ENCODE results near the gene CDC37.

DNA sequence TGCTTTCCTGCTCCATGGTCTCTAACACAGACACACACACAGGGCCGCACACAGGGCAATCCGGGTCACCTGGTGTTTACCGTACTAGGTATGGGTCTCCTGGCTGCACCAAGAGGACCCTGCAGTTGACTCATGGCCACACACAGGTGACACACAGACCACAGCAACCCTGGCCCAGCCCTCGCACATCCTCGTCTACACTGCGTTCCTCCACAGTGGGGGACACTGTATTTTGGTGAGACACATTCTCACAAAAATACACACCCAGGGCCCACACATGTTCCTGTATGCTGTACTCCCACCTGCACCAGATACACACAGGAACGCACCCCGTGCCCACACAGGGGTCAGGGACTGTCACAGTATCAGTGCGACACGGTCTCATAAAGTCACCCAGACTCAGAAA, 29.8 kb upstream of the CDC37 start:
- TF ChIP-seq EZH2 (IDR thresholded peaks at IDR 0.05; ENCODE audit: low read length), result no peak
- TF ChIP-seq, protein P1, sequence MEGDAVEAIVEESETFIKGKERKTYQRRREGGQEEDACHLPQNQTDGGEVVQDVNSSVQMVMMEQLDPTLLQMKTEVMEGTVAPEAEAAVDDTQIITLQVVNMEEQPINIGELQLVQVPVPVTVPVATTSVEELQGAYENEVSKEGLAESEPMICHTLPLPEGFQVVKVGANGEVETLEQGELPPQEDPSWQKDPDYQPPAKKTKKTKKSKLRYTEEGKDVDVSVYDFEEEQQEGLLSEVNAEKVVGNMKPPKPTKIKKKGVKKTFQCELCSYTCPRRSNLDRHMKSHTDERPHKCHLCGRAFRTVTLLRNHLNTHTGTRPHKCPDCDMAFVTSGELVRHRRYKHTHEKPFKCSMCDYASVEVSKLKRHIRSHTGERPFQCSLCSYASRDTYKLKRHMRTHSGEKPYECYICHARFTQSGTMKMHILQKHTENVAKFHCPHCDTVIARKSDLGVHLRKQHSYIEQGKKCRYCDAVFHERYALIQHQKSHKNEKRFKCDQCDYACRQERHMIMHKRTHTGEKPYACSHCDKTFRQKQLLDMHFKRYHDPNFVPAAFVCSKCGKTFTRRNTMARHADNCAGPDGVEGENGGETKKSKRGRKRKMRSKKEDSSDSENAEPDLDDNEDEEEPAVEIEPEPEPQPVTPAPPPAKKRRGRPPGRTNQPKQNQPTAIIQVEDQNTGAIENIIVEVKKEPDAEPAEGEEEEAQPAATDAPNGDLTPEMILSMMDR (optimal IDR thresholded peaks at IDR 0.05 in 1 of 3, IDR thresholded peaks at IDR 0.05 in 1 of 3, conservative IDR thresholded peaks at IDR 0.05 in 1 of 3; ENCODE audit: extremely low read depth in 1 of 3, insufficient read depth in 2 of 3, low read length in 3 of 3), result no peak
